IMR-90 (cell line): ENCODE results near the gene ATXN1. TPM values are rescaled to one million over a fixed set of nuclear protein-coding genes. Genes with fewer than 3 reads are reported as not detected.

ENCODE experiments used
- ATAC-seq: fragments of 200-7000 bp; cut with Tn5 transposase; 2 replicates; pipeline ENCODE4 v1.9.1; 2020; ENCODE audit warnings: low read depth, mild to moderate bottlenecking, moderate library complexity
- BruUV-seq: library from RNA; stranded (reverse); fragments of 400-500 nt; replicated peaks from 2 replicates; lab custom pipeline; 2021; lab: Mats Ljungman, UMichigan
- CTCF ChIA-PET: fragments of 300-600 bp; formaldehyde crosslinking; extraction: SDS; loops from one replicate; lab custom pipeline; 2021; ENCODE audit warnings: antibody characterized with exemption; lab: Yijun Ruan, JAX
- POLR2A ChIA-PET: fragments of 300-600 bp; sonication (Branson Sonifier 250); formaldehyde crosslinking; loops from one replicate; lab custom pipeline; 2022; ENCODE audit warnings: antibody characterized with exemption; ENCODE audit not compliant: unreplicated experiment; lab: Charles Lee
- DNase-seq: peaks from one replicate; pipeline ENCODE4 v3.0.0; 2013
- H2AFZ ChIP-seq: replicated peaks from 2 replicates; pipeline ENCODE3; 2013; ENCODE audit warnings: low read length, mild to moderate bottlenecking; ENCODE audit not compliant: poor library complexity
- H2AK5ac ChIP-seq: 2 replicates; pipeline ENCODE4 v1.6.1; 2013; ENCODE audit warnings: low read depth, low read length, inconsistent platforms
- H2AK9ac ChIP-seq: replicated peaks from 2 replicates; pipeline ENCODE3; 2013; ENCODE audit warnings: mild to moderate bottlenecking, low read depth, low read length, moderate library complexity; ENCODE audit not compliant: poor library complexity
- H2BK120ac ChIP-seq: 2 replicates; pipeline ENCODE4 v1.6.1; 2013; ENCODE audit warnings: low read depth, low read length, inconsistent platforms
- H2BK15ac ChIP-seq: 3 replicates; pipeline ENCODE4 v1.6.1; 2013; ENCODE audit warnings: low read depth, low read length, inconsistent platforms
- H2BK20ac ChIP-seq: 2 replicates; pipeline ENCODE4 v1.6.1; 2013; ENCODE audit warnings: low read depth, mild to moderate bottlenecking, inconsistent platforms, low read length, moderate library complexity
- H2BK5ac ChIP-seq: 2 replicates; pipeline ENCODE4 v1.6.1; 2013; ENCODE audit warnings: mild to moderate bottlenecking, low read depth, low read length, inconsistent platforms; ENCODE audit not compliant: poor library complexity, severe bottlenecking
- H3K14ac ChIP-seq: replicated peaks from 2 replicates; pipeline ENCODE4 v1.6.1; 2013; ENCODE audit warnings: low read depth, low read length, inconsistent platforms
- H3K18ac ChIP-seq: 2 replicates; pipeline ENCODE4 v1.6.1; 2013; ENCODE audit warnings: low read depth, low read length, control low read depth
- H3K23ac ChIP-seq: 2 replicates; pipeline ENCODE4 v1.6.1; 2013; ENCODE audit warnings: low read depth, low read length, inconsistent platforms
- H3K27ac ChIP-seq: 2 replicates; pipeline ENCODE4 v1.5.1; 2013; ENCODE audit warnings: mild to moderate bottlenecking, control low read depth, low read length; ENCODE audit not compliant: insufficient read depth
- H3K27me3 ChIP-seq: 2 replicates; pipeline ENCODE4 v1.6.1; 2013; ENCODE audit warnings: low read length; ENCODE audit not compliant: control insufficient read depth, insufficient read depth
- H3K36me3 ChIP-seq: 2 replicates; pipeline ENCODE4 v1.6.1; 2013; ENCODE audit warnings: low read length, mixed read lengths; ENCODE audit not compliant: control insufficient read depth, insufficient read depth
- H3K4ac ChIP-seq: 2 replicates; pipeline ENCODE4 v1.6.1; 2013; ENCODE audit warnings: low read depth, low read length, inconsistent platforms
- H3K4me1 ChIP-seq: 2 replicates; pipeline ENCODE4 v1.6.1; 2013; ENCODE audit warnings: low read length, mixed read lengths; ENCODE audit not compliant: control insufficient read depth, insufficient read depth
- H3K4me2 ChIP-seq: 2 replicates; pipeline ENCODE4 v1.6.1; 2013; ENCODE audit warnings: low read depth, mild to moderate bottlenecking, control low read depth, low read length, moderate library complexity
- H3K4me3 ChIP-seq: 2 replicates; pipeline ENCODE4 v1.5.1; 2013; ENCODE audit warnings: low read depth, mild to moderate bottlenecking, control low read depth, low read length, moderate library complexity; ENCODE audit not compliant: insufficient read depth
- H3K56ac ChIP-seq: 2 replicates; pipeline ENCODE4 v1.6.1; 2013; ENCODE audit warnings: low read length, inconsistent platforms; ENCODE audit not compliant: insufficient read depth; ENCODE audit errors: extremely low read depth
- H3K79me1 ChIP-seq, 2 experiments: 2 replicates each; pipeline ENCODE4 v1.6.1; 2013; ENCODE audit warnings: low read length in 2 of 2, inconsistent platforms in 1 of 2, low read depth in 1 of 2
- H3K9ac ChIP-seq: 2 replicates; pipeline ENCODE4 v1.6.1; 2013; ENCODE audit warnings: low read depth, low read length, control low read depth
- H3K9me1 ChIP-seq: 2 replicates; pipeline ENCODE4 v1.6.1; 2013; ENCODE audit warnings: low read length, inconsistent platforms; ENCODE audit not compliant: insufficient read depth
- H3K9me3 ChIP-seq: 2 replicates; pipeline ENCODE4 v1.6.1; 2013; ENCODE audit warnings: low read length; ENCODE audit not compliant: control insufficient read depth, insufficient read depth
- H4K20me1 ChIP-seq: 2 replicates; pipeline ENCODE4 v1.6.1; 2013; ENCODE audit warnings: low read length, inconsistent platforms; ENCODE audit not compliant: insufficient read depth
- H4K5ac ChIP-seq: 2 replicates; pipeline ENCODE4 v1.6.1; 2013; ENCODE audit warnings: mild to moderate bottlenecking, low read depth, low read length, control low read depth
- H4K8ac ChIP-seq, 2 experiments: 2 replicates each; pipeline ENCODE4 v1.6.1; 2013; ENCODE audit warnings: low read depth in 2 of 2, low read length in 2 of 2, control low read depth in 1 of 2, inconsistent platforms in 1 of 2
- H4K91ac ChIP-seq: 2 replicates; pipeline ENCODE4 v1.6.1; 2013; ENCODE audit warnings: low read depth, low read length, inconsistent platforms; ENCODE audit not compliant: insufficient read depth
- BHLHE40 ChIP-seq: fragments of 150-350 bp; IDR thresholded peaks from 2 replicates; pipeline ENCODE4 v1.6.1; 2016; ENCODE audit warnings: mild to moderate bottlenecking, low read depth, low read length
- CEBPB ChIP-seq: IDR thresholded peaks from 2 replicates; pipeline ENCODE4 v1.6.1; 2012; ENCODE audit warnings: low read depth, low read length, improper control_type of control experiment
- CHD1 ChIP-seq: IDR thresholded peaks from 2 replicates; pipeline ENCODE4 v1.6.1; 2012; ENCODE audit warnings: low read depth, low read length, improper control_type of control experiment
- FOS ChIP-seq: fragments of 150-350 bp; IDR thresholded peaks from 2 replicates; pipeline ENCODE4 v1.6.1; 2016; ENCODE audit warnings: low read depth, low read length
- MAZ ChIP-seq: IDR thresholded peaks from 2 replicates; pipeline ENCODE4 v1.6.1; 2012; ENCODE audit warnings: low read depth, mild to moderate bottlenecking, low read length, improper control_type of control experiment, moderate library complexity, borderline replicate concordance
- MXI1 ChIP-seq: IDR thresholded peaks from 2 replicates; pipeline ENCODE4 v1.6.1; 2012; ENCODE audit warnings: low read depth, mild to moderate bottlenecking, low read length, moderate library complexity, borderline replicate concordance
- RAD21 ChIP-seq: IDR thresholded peaks from 2 replicates; pipeline ENCODE4 v1.6.1; 2012; ENCODE audit warnings: low read length, improper control_type of control experiment
- RCOR1 ChIP-seq: IDR thresholded peaks from 2 replicates; pipeline ENCODE4 v1.6.1; 2012; ENCODE audit warnings: mild to moderate bottlenecking, low read length, improper control_type of control experiment; ENCODE audit not compliant: insufficient replicate concordance
- USF2 ChIP-seq: fragments of 150-350 bp; IDR thresholded peaks from 2 replicates; pipeline ENCODE4 v1.6.1; 2017; ENCODE audit warnings: mild to moderate bottlenecking, antibody characterized with exemption, low read length, low read depth
- WGBS, 2 experiments: methylation state at CpG; one replicate each; pipeline versions ENCODE4 v1.1.5 to v1.1.7; 2013; ENCODE audit warnings: missing lambda C conversion rate in 2 of 2; ENCODE audit not compliant: insufficient read length in 1 of 2; ENCODE audit errors: extremely low coverage in 2 of 2; 5-methylcytosine and 5-hydroxymethylcytosine counted together
- dilution Hi-C: fragments of 300-500 bp; cut with HindIII; formaldehyde crosslinking; loops from one replicate; pipeline ENCODE4 v1.14.3; 2018; ENCODE audit warnings: low sequenced_read_pairs; ENCODE audit not compliant: unreplicated experiment
- in situ Hi-C: fragments of 300-500 bp; cut with MboI; formaldehyde crosslinking; loops from 3 replicates; pipeline ENCODE4 v1.14.3; 2019; ENCODE audit warnings: low sequenced_read_pairs, inconsistent platforms, mixed read lengths
- intact Hi-C: fragments of 100-400 bp; cut with micrococcal nuclease; formaldehyde crosslinking; loops from 2 replicates; pipeline ENCODE4 v1.10.0; 2022
- polyA plus RNA-seq, 3 experiments: library from polyadenylated mRNA; depleted of rRNA; stranded (reverse); fragments of >200 nt; gene quantifications; 2 replicates each; pipeline ENCODE4 v1.2.3, GENCODE V29; 2012; ENCODE audit warnings: low replicate concordance in 1 of 3
- total RNA-seq: library from RNA; depleted of rRNA; stranded (reverse); fragments of >200 nt; gene quantifications from 2 replicates; pipeline ENCODE4 v1.2.3, GENCODE V29; 2012

ATXN1 gene
- total and polyA plus RNA-seq, 2 of the 4 experiments (the other 2 are of a cell fraction): 7.3 to 11.1 TPM

- dilution Hi-C loops: no loop called here
- Histone ChIP-seq H3K14ac (peak overlapping the region; percentile 14), H3K18ac (peak overlapping the region; percentile 34; the same call in 1 of the 2 replicates), H3K36me3 (0 out of 2 replicates have a peak, but pooled peaks cover under 1% of the 10 kb centered on the region), H3K4me3 (no peak overlapping the region), H4K8ac (peak overlapping the region; percentile 4 to 35; a peak in 2 of 4 replicates), H2BK20ac (peak overlapping the region; percentile 84), H2BK15ac (peak overlapping the region; percentile 78; the same call in 1 of the 3 replicates), H2BK5ac (peak overlapping the region; percentile 68), H3K4me1 (peaks cover 25% of the 10 kb centered on the region), H3K23ac (peak overlapping the region; percentile 54; the same call in 1 of the 2 replicates), H3K9ac (no peak overlapping the region), H4K5ac (no peak overlapping the region), H3K4me2 (no peak overlapping the region), H2AFZ (peak overlapping the region; percentile 15), H3K79me1 (peaks cover 2 to 31% of the 10 kb centered on the region in 2 experiments; a peak in 3 of 4 replicates), H3K27ac (peak overlapping the region; percentile 33; the same call in 1 of the 2 replicates), H4K20me1 (peaks cover 4% of the 10 kb centered on the region; the same call in 1 of the 2 replicates), H3K27me3 (no peaks in the 10 kb centered on the region), H2AK9ac (peak overlapping the region; percentile 57), H3K9me3 (no peaks in the 10 kb centered on the region), H3K56ac (peak overlapping the region; percentile 45), H3K9me1 (peaks cover 33% of the 10 kb centered on the region), H4K91ac (peak overlapping the region; percentile 89), H3K4ac (peak overlapping the region; percentile 86), H2AK5ac (peak overlapping the region; percentile 91), H2BK120ac (peak overlapping the region; percentile 92)
- in situ Hi-C loops: loop anchor here (5.0 to 10.0 kb wide), 4 partner anchors 178 to 753 kb away; partner anchors contain the start of gene ATXN1
- intact Hi-C loops: loop anchor here (5.0 to 10.0 kb wide), 4 partner anchors 163 to 630 kb away; no protein-coding TSS in a partner anchor
- ATAC-seq: peak; percentile 53
- ChIA-PET POLR2A (no interaction called here), CTCF (interaction anchor here (0.8 kb wide), 1 partner anchor 429 kb away, joined by 3 read pairs; no protein-coding TSS in a partner anchor)
- 7% methylated on average over 2 of the region's 3 CpGs; no CpG with 5 or more reads in 1 of the 2 experiments for WGBS, 2 experiments
- peak; percentile 94 for DNase-seq
- BruUV-seq: no TSS peak
- TF ChIP-seq CEBPB (peak; percentile 100), CHD1 (no peak), BHLHE40 (peak; percentile 95), RCOR1 (peak; percentile 74), USF2 (peak; percentile 84), MAZ (peak; percentile 91), RAD21 (no peak), FOS (peak; percentile 83), MXI1 (peak; percentile 98)
These were observed 426.6 kb downstream of the ATXN1 start for GRCh38 chr6:16334671-16335070.
